ENCODE data around the gene CATSPER3.

CATSPER3 gene

GRCh38 chr5:135051399-135051798 is 83.7 kb downstream of the CATSPER3 start:
- Histone ChIP-seq H3K4me3 (ENCODE audit: low read depth in 1 of 2, low read length in 2 of 2) (no peak overlapping the region), H3K9me3 (ENCODE audit: control insufficient read depth in 1 of 2, low read length in 2 of 2) (no peaks in the 10 kb centered on the region), H3K9ac (ENCODE audit: low read depth in 1 of 2, low read length in 2 of 2) (no peak overlapping the region), H3K27me3 (ENCODE audit: control insufficient read depth in 1 of 2, insufficient read depth in 2 of 2, low read length in 2 of 2) (peaks cover 9 to 22% of the 10 kb centered on the region in 2 donors), H3K4me1 (ENCODE audit: control insufficient read depth in 1 of 2, insufficient read depth in 2 of 2, low read length in 2 of 2) (peaks cover 12 to 25% of the 10 kb centered on the region in 2 donors), H3K27ac (ENCODE audit: low read depth, low read length) (no peak overlapping the region), H3K36me3 (ENCODE audit: control insufficient read depth in 1 of 2, insufficient read depth in 2 of 2, low read length in 2 of 2) (no peaks in the 10 kb centered on the region)

DNA sequence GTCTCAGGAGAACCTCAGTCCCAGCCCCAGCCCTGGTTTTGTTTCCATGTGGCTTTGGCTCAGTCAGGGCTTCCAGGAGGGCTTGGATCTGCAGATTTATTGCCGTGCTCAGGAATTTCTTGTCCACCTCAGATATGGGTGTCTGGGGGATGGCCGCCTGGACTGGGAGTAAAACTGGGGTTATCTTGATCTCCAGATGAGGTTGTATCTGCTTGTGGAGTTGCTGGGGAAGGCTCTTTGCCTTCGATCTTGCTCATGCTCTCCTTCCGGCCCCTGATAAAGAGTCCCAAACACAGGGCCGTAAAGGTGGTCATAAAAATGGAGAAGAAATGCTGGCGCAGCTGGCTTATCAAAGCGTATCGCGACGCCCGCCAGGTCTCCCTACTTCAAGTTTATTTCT is 84.2 kb downstream of the CATSPER3 start:
- peaks cover 12 to 25% of the 10 kb centered on the region in 2 donors for H3K4me1 ChIP-seq (ENCODE audit: control insufficient read depth in 1 of 2, insufficient read depth in 2 of 2, low read length in 2 of 2)
- H3K27me3 ChIP-seq (ENCODE audit: control insufficient read depth in 1 of 2, insufficient read depth in 2 of 2, low read length in 2 of 2), result peaks cover 9 to 22% of the 10 kb centered on the region in 2 donors
- H3K9ac ChIP-seq (ENCODE audit: low read depth in 1 of 2, low read length in 2 of 2), result no peak overlapping the region
- H3K9me3 ChIP-seq (ENCODE audit: control insufficient read depth in 1 of 2, low read length in 2 of 2), result no peaks in the 10 kb centered on the region
- no peak overlapping the region for H3K4me3 ChIP-seq (ENCODE audit: low read depth in 1 of 2, low read length in 2 of 2)
- H3K27ac ChIP-seq (ENCODE audit: low read depth, low read length), result no peak overlapping the region
- no peaks in the 10 kb centered on the region for H3K36me3 ChIP-seq (ENCODE audit: control insufficient read depth in 1 of 2, insufficient read depth in 2 of 2, low read length in 2 of 2)

DNA sequence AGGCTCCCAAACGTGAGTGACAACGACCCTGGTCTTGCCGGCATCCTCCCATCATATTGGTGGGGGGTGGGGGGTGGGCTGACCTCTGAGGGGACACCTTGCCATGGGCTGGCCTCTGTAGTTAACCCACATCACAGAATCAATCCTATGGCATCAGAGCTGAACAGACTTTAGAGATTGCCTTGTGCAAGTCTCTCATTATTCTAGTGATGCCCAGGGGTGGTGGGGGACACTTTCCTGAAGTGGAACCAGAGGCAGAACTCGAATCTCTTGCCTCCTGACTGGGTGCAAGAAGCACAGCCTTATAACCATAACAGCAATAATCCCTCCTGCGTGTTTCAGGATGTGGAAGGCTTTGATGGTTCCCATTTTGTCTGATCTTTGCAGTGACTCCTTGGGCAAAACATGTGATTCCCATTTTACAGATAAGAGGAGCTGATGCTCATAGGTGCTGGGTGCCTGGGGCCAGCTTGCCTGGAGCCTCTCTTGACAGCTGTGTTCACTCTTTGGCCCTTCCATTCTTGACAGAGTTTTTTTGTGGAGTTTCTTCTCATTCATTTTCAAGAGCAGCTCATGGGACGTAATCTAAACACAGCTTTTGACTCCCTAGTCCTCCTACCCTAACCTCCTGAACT is 84.9 kb downstream of the CATSPER3 start:
- H3K27me3 ChIP-seq (ENCODE audit: control insufficient read depth in 1 of 2, insufficient read depth in 2 of 2, low read length in 2 of 2), result peaks cover 9 to 22% of the 10 kb centered on the region in 2 donors
- H3K27ac ChIP-seq (ENCODE audit: low read depth, low read length), result no peak overlapping the region
- H3K4me3 ChIP-seq (ENCODE audit: low read depth in 1 of 2, low read length in 2 of 2), result no peak overlapping the region
- H3K4me1 ChIP-seq (ENCODE audit: control insufficient read depth in 1 of 2, insufficient read depth in 2 of 2, low read length in 2 of 2), result peaks cover 6 to 19% of the 10 kb centered on the region in 2 donors
- no peak overlapping the region for H3K9ac ChIP-seq (ENCODE audit: low read depth in 1 of 2, low read length in 2 of 2)
- no peaks in the 10 kb centered on the region for H3K9me3 ChIP-seq (ENCODE audit: control insufficient read depth in 1 of 2, low read length in 2 of 2)
- H3K36me3 ChIP-seq (ENCODE audit: control insufficient read depth in 1 of 2, insufficient read depth in 2 of 2, low read length in 2 of 2), result no peaks in the 10 kb centered on the region

- Histone ChIP-seq H3K4me3 (ENCODE audit: low read depth in 1 of 2, low read length in 2 of 2) (no peak overlapping the region), H3K36me3 (ENCODE audit: control insufficient read depth in 1 of 2, insufficient read depth in 2 of 2, low read length in 2 of 2) (no peaks in the 10 kb centered on the region), H3K9ac (ENCODE audit: low read depth in 1 of 2, low read length in 2 of 2) (no peak overlapping the region), H3K27me3 (ENCODE audit: control insufficient read depth in 1 of 2, insufficient read depth in 2 of 2, low read length in 2 of 2) (peaks cover 9 to 22% of the 10 kb centered on the region in 2 donors), H3K27ac (ENCODE audit: low read depth, low read length) (no peak overlapping the region), H3K9me3 (ENCODE audit: control insufficient read depth in 1 of 2, low read length in 2 of 2) (no peaks in the 10 kb centered on the region), H3K4me1 (ENCODE audit: control insufficient read depth in 1 of 2, insufficient read depth in 2 of 2, low read length in 2 of 2) (peaks cover 6 to 18% of the 10 kb centered on the region in 2 donors)
These were observed 85.6 kb downstream of the CATSPER3 start for GRCh38 chr5:135053278-135053677.

GRCh38 chr5:135053989-135054388 is 86.3 kb downstream of the CATSPER3 start:
- H3K27me3 ChIP-seq (ENCODE audit: control insufficient read depth in 1 of 2, insufficient read depth in 2 of 2, low read length in 2 of 2), result peaks cover 9 to 22% of the 10 kb centered on the region in 2 donors
- no peak overlapping the region for H3K9ac ChIP-seq (ENCODE audit: low read depth in 1 of 2, low read length in 2 of 2)

GRCh38 chr5:135054546-135054945 is 86.8 kb downstream of the CATSPER3 start:
- Histone ChIP-seq H3K27me3 (ENCODE audit: control insufficient read depth in 1 of 2, insufficient read depth in 2 of 2, low read length in 2 of 2) (peaks cover 9 to 22% of the 10 kb centered on the region in 2 donors), H3K36me3 (ENCODE audit: control insufficient read depth in 1 of 2, insufficient read depth in 2 of 2, low read length in 2 of 2) (no peaks in the 10 kb centered on the region), H3K9me3 (ENCODE audit: control insufficient read depth in 1 of 2, low read length in 2 of 2) (no peaks in the 10 kb centered on the region), H3K27ac (ENCODE audit: low read depth, low read length) (no peak overlapping the region), H3K9ac (ENCODE audit: low read depth in 1 of 2, low read length in 2 of 2) (no peak overlapping the region), H3K4me1 (ENCODE audit: control insufficient read depth in 1 of 2, insufficient read depth in 2 of 2, low read length in 2 of 2) (peaks cover 6 to 18% of the 10 kb centered on the region in 2 donors), H3K4me3 (ENCODE audit: low read depth in 1 of 2, low read length in 2 of 2) (no peak overlapping the region)

More at GRCh38 chr5:135053989-135054388, 86.3 kb downstream of the CATSPER3 start:
- Histone ChIP-seq H3K27ac (ENCODE audit: low read depth, low read length) (no peak overlapping the region), H3K9me3 (ENCODE audit: control insufficient read depth in 1 of 2, low read length in 2 of 2) (no peaks in the 10 kb centered on the region), H3K4me3 (ENCODE audit: low read depth in 1 of 2, low read length in 2 of 2) (no peak overlapping the region), H3K36me3 (ENCODE audit: control insufficient read depth in 1 of 2, insufficient read depth in 2 of 2, low read length in 2 of 2) (no peaks in the 10 kb centered on the region), H3K4me1 (ENCODE audit: control insufficient read depth in 1 of 2, insufficient read depth in 2 of 2, low read length in 2 of 2) (peaks cover 6 to 18% of the 10 kb centered on the region in 2 donors)

- peaks cover 9 to 22% of the 10 kb centered on the region in 2 donors for H3K27me3 ChIP-seq (ENCODE audit: control insufficient read depth in 1 of 2, insufficient read depth in 2 of 2, low read length in 2 of 2)
- no peak overlapping the region for H3K4me3 ChIP-seq (ENCODE audit: low read depth in 1 of 2, low read length in 2 of 2)
- no peak overlapping the region for H3K27ac ChIP-seq (ENCODE audit: low read depth, low read length)
- no peaks in the 10 kb centered on the region for H3K9me3 ChIP-seq (ENCODE audit: control insufficient read depth in 1 of 2, low read length in 2 of 2)
- H3K9ac ChIP-seq (ENCODE audit: low read depth in 1 of 2, low read length in 2 of 2), result no peak overlapping the region
- peaks cover 6 to 18% of the 10 kb centered on the region in 2 donors for H3K4me1 ChIP-seq (ENCODE audit: control insufficient read depth in 1 of 2, insufficient read depth in 2 of 2, low read length in 2 of 2)
- no peaks in the 10 kb centered on the region for H3K36me3 ChIP-seq (ENCODE audit: control insufficient read depth in 1 of 2, insufficient read depth in 2 of 2, low read length in 2 of 2)
These were observed 87.7 kb downstream of the CATSPER3 start for GRCh38 chr5:135055396-135055795.

DNA sequence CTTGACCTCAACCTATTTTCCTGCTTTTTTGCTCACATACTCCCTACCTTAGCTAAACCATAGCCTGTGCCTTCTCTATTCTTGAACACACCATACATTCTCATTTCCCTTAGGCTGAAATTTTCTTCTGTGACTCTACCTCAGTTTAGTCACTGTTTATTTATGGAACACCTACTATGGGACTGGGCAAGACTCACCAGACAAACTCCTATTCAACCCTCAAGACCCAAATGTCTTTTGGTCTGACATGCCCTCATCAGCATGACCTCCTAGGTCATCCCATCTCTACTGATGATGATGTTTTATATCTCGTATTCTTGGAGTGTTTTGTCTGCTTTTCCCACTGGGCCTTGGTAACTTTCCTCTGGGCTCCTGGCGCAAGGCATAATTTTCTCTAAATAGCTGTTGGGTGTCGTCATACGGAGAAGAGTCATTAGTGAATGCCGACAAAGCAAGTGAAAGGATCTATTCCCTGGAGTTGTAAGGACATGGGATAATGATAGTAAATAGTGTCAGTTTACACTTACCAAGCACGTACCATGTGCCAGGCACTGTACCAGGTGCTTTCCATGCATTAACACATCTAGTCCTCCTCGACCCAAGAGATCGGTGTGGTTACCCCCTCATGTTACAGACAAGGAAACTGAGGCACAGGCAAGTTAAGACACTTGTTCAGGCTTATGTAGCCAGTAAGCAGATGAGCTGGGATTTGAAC is 88.8 kb downstream of the CATSPER3 start:
- Histone ChIP-seq H3K27ac (ENCODE audit: low read depth, low read length) (no peak overlapping the region), H3K4me3 (ENCODE audit: low read depth in 1 of 2, low read length in 2 of 2) (no peak overlapping the region), H3K27me3 (ENCODE audit: control insufficient read depth in 1 of 2, insufficient read depth in 2 of 2, low read length in 2 of 2) (peaks cover 4 to 15% of the 10 kb centered on the region in 2 donors), H3K9me3 (ENCODE audit: control insufficient read depth in 1 of 2, low read length in 2 of 2) (no peaks in the 10 kb centered on the region), H3K9ac (ENCODE audit: low read depth in 1 of 2, low read length in 2 of 2) (no peak overlapping the region), H3K36me3 (ENCODE audit: control insufficient read depth in 1 of 2, insufficient read depth in 2 of 2, low read length in 2 of 2) (no peaks in the 10 kb centered on the region), H3K4me1 (ENCODE audit: control insufficient read depth in 1 of 2, insufficient read depth in 2 of 2, low read length in 2 of 2) (peaks cover 6 to 18% of the 10 kb centered on the region in 2 donors)

DNA sequence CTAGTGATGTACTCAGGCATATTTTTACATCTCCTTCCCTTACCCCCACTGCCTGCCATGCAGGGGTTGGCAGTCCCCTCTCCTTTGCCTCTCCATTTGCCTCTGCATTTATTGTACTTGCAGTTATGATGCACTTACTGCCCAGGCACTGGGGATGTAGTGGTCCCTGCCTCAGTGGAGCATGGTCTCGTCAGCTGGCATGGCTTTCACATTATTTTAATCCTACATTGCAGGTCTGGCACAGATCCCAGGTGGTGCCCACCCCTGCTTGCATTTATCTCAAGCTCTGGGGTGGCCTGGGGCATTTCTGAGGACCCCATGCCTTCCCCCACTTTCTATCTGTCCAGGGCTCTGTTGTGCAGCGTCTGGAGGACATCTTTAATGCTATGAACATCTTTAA is 89.5 kb downstream of the CATSPER3 start:
- Histone ChIP-seq H3K9ac (ENCODE audit: low read depth in 1 of 2, low read length in 2 of 2) (no peak overlapping the region), H3K27me3 (ENCODE audit: control insufficient read depth in 1 of 2, insufficient read depth in 2 of 2, low read length in 2 of 2) (peaks cover 0 to 10% of the 10 kb centered on the region in 2 donors), H3K4me3 (ENCODE audit: low read depth in 1 of 2, low read length in 2 of 2) (no peak overlapping the region), H3K9me3 (ENCODE audit: control insufficient read depth in 1 of 2, low read length in 2 of 2) (no peaks in the 10 kb centered on the region), H3K36me3 (ENCODE audit: control insufficient read depth in 1 of 2, insufficient read depth in 2 of 2, low read length in 2 of 2) (no peaks in the 10 kb centered on the region), H3K27ac (ENCODE audit: low read depth, low read length) (no peak overlapping the region), H3K4me1 (ENCODE audit: control insufficient read depth in 1 of 2, insufficient read depth in 2 of 2, low read length in 2 of 2) (peaks cover 6 to 18% of the 10 kb centered on the region in 2 donors)

DNA sequence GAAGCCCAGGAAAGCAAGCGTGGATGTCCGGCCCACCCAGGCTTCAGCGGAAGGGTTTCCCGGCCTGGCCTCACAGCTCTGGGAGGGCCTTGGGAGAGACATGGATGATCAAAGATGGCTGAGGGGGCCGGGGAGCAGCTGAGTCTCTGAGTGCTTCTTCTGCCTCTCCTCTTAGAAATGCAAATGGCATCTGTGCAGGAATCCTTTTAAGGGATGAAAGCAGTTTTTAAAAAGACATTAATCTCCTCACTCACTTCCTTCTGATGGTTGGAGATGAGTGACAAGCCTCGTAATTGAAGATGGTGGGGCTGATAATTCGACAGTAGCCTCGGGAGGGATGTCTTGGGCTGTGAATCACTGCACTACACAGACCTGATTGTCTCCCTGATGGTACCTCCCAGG is 90.6 kb downstream of the CATSPER3 start:
- no peaks in the 10 kb centered on the region for H3K36me3 ChIP-seq (ENCODE audit: control insufficient read depth in 1 of 2, insufficient read depth in 2 of 2, low read length in 2 of 2)
- H3K4me3 ChIP-seq (ENCODE audit: low read depth in 1 of 2, low read length in 2 of 2), result no peak overlapping the region
- H3K9ac ChIP-seq (ENCODE audit: low read depth in 1 of 2, low read length in 2 of 2), result no peak overlapping the region
- H3K9me3 ChIP-seq (ENCODE audit: control insufficient read depth in 1 of 2, low read length in 2 of 2), result no peaks in the 10 kb centered on the region
- H3K27me3 ChIP-seq (ENCODE audit: control insufficient read depth in 1 of 2, insufficient read depth in 2 of 2, low read length in 2 of 2), result peaks cover 0 to 4% of the 10 kb centered on the region in 2 donors
- H3K4me1 ChIP-seq (ENCODE audit: control insufficient read depth in 1 of 2, insufficient read depth in 2 of 2, low read length in 2 of 2), result peaks cover 2 to 9% of the 10 kb centered on the region in 2 donors
- no peak overlapping the region for H3K27ac ChIP-seq (ENCODE audit: low read depth, low read length)

Measured in duodenal mucosa (tissue), 2 donors.